ENCODE data around the gene KCTD16. TPM values are rescaled to one million over a fixed set of nuclear protein-coding genes. Genes with fewer than 3 reads are reported as not detected.

The KCTD16 gene
- total RNA-seq, 2 experiments from 2014 or later: 0.19 to 0.32 TPM

DNA sequence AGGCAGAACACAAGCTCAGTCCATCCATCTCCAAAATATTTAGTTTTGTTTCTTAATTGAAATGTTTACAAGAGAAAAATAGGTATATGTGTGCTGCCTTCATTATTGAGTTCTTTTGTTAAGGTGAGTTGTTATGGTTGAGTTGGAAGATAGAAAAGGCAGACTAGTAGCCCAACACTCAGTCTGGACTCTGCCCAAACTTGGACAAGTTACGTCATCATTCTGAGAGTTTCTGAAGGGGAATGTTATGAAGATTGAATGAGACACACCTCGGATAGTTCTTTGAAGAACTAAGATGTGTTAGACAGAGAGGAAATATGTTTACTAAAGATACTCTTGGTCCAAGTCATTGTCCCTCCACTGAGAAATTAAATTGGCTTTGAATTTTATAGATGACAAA, 245.5 kb downstream of the KCTD16 start:
- no peaks in the 10 kb centered on the region for H3K9me2 ChIP-seq (ENCODE audit: insufficient read depth, low read length)
- TF ChIP-seq EZH2phosphoT487 (IDR thresholded peaks at IDR 0.05; ENCODE audit: borderline replicate concordance, low read depth, low read length): no peak
- TF ChIP-seq, protein P1, sequence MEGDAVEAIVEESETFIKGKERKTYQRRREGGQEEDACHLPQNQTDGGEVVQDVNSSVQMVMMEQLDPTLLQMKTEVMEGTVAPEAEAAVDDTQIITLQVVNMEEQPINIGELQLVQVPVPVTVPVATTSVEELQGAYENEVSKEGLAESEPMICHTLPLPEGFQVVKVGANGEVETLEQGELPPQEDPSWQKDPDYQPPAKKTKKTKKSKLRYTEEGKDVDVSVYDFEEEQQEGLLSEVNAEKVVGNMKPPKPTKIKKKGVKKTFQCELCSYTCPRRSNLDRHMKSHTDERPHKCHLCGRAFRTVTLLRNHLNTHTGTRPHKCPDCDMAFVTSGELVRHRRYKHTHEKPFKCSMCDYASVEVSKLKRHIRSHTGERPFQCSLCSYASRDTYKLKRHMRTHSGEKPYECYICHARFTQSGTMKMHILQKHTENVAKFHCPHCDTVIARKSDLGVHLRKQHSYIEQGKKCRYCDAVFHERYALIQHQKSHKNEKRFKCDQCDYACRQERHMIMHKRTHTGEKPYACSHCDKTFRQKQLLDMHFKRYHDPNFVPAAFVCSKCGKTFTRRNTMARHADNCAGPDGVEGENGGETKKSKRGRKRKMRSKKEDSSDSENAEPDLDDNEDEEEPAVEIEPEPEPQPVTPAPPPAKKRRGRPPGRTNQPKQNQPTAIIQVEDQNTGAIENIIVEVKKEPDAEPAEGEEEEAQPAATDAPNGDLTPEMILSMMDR (conservative IDR thresholded peaks at IDR 0.05; ENCODE audit: low read length): no peak
- H3K36me3 ChIP-seq (ENCODE audit: insufficient read depth, low read length): no peaks in the 10 kb centered on the region
- ChIA-PET POLR2A (no interaction called here), CTCF (ENCODE audit: unreplicated experiment) (no interaction called here)
- no peaks in the 10 kb centered on the region for H3K4me1 ChIP-seq (ENCODE audit: insufficient read depth, low read length, poor library complexity, severe bottlenecking)
- no peaks in the 10 kb centered on the region for H4K20me1 ChIP-seq (ENCODE audit: insufficient read depth, low read length)
- H3K9me3 ChIP-seq (ENCODE audit: low read length): no peaks in the 10 kb centered on the region
- no peak overlapping the region for H3K27ac ChIP-seq (ENCODE audit: low read depth, low read length, poor library complexity, severe bottlenecking)
- no TSS peak for BruUV-seq (replicated peaks)
- intact Hi-C loops (cut with micrococcal nuclease; ENCODE audit: unreplicated experiment): no loop called here
- no peaks in the 10 kb centered on the region for H3K79me2 ChIP-seq (ENCODE audit: insufficient read depth, low read depth, low read length)
- H3K4me3 ChIP-seq (ENCODE audit: low read depth, low read length, poor library complexity, severe bottlenecking): no peak overlapping the region
- no peak overlapping the region for H3K4me2 ChIP-seq (ENCODE audit: low read length)
- DNase-seq (ENCODE audit: low spot score): no peak
- H2AFZ ChIP-seq (ENCODE audit: low read length): no peak overlapping the region

- H3K36me3 ChIP-seq (ENCODE audit: insufficient read depth, low read length): no peaks in the 10 kb centered on the region
- H3K4me2 ChIP-seq (ENCODE audit: low read length): no peak overlapping the region
- DNase-seq (ENCODE audit: low spot score): no peak
- no peak overlapping the region for H3K4me3 ChIP-seq (ENCODE audit: low read depth, low read length, poor library complexity, severe bottlenecking)
- BruUV-seq (replicated peaks): no TSS peak
- no peaks in the 10 kb centered on the region for H3K9me2 ChIP-seq (ENCODE audit: insufficient read depth, low read length)
- H3K27ac ChIP-seq (ENCODE audit: low read depth, low read length, poor library complexity, severe bottlenecking): no peak overlapping the region
- no peak overlapping the region for H2AFZ ChIP-seq (ENCODE audit: low read length)
- CTCF ChIA-PET (ENCODE audit: unreplicated experiment): no interaction called here
- POLR2A ChIA-PET: interaction anchor here (0.5 to 0.6 kb wide), 2 partner anchors 54 to 800 kb away, joined by 3 read pairs; no protein-coding TSS in a partner anchor
- H3K79me2 ChIP-seq (ENCODE audit: insufficient read depth, low read depth, low read length): no peaks in the 10 kb centered on the region
- intact Hi-C loops (cut with micrococcal nuclease; ENCODE audit: unreplicated experiment): no loop called here
- no peaks in the 10 kb centered on the region for H3K9me3 ChIP-seq (ENCODE audit: low read length)
- no peaks in the 10 kb centered on the region for H4K20me1 ChIP-seq (ENCODE audit: insufficient read depth, low read length)
- H3K4me1 ChIP-seq (ENCODE audit: insufficient read depth, low read length, poor library complexity, severe bottlenecking): no peaks in the 10 kb centered on the region
- TF ChIP-seq, protein P1 (conservative IDR thresholded peaks at IDR 0.05; ENCODE audit: low read length): no peak
- no peak for TF ChIP-seq EZH2phosphoT487 (IDR thresholded peaks at IDR 0.05; ENCODE audit: borderline replicate concordance, low read depth, low read length)
These were observed 248.0 kb downstream of the KCTD16 start for GRCh38 chr5:144418719-144419118.

DNA sequence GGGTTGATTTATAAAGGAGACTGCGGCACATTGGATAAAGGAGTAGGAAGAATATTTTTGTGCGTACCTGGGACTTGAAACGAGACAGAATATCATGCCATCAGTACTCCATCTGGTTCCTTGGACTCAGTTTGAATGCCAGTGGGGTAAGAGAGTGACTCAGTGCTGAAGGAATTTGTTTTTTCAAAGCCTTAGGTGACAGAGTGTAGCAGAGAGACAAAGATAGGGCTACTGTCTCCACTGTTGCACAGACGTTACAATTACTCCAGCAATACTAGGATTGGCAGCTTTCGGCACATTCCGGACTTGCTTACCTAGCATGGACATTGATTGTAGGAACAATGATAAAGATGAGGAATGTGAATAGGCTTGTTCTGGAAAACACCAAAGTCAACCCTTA, 250.7 kb downstream of the KCTD16 start:
- Histone ChIP-seq H3K27ac (ENCODE audit: low read depth, low read length, poor library complexity, severe bottlenecking) (no peak overlapping the region), H3K9me3 (ENCODE audit: low read length) (no peaks in the 10 kb centered on the region), H3K4me2 (ENCODE audit: low read length) (no peak overlapping the region), H3K9me2 (ENCODE audit: insufficient read depth, low read length) (no peaks in the 10 kb centered on the region), H3K36me3 (ENCODE audit: insufficient read depth, low read length) (no peaks in the 10 kb centered on the region), H4K20me1 (ENCODE audit: insufficient read depth, low read length) (no peaks in the 10 kb centered on the region), H3K4me1 (ENCODE audit: insufficient read depth, low read length, poor library complexity, severe bottlenecking) (no peaks in the 10 kb centered on the region), H3K4me3 (ENCODE audit: low read depth, low read length, poor library complexity, severe bottlenecking) (no peak overlapping the region), H3K79me2 (ENCODE audit: insufficient read depth, low read depth, low read length) (no peaks in the 10 kb centered on the region), H2AFZ (ENCODE audit: low read length) (no peak overlapping the region)
- intact Hi-C loops (cut with micrococcal nuclease; ENCODE audit: unreplicated experiment): no loop called here
- ChIA-PET POLR2A (no interaction called here), CTCF (ENCODE audit: unreplicated experiment) (no interaction called here)
- no peak for TF ChIP-seq EZH2phosphoT487 (IDR thresholded peaks at IDR 0.05; ENCODE audit: borderline replicate concordance, low read depth, low read length)
- TF ChIP-seq, protein P1 (conservative IDR thresholded peaks at IDR 0.05; ENCODE audit: low read length): no peak
- BruUV-seq (replicated peaks): no TSS peak
- no peak for DNase-seq (ENCODE audit: low spot score)

All from OCI-LY7 (cell line).